GM12878 (cell line): ENCODE results near the gene CASP5. TPM values are rescaled to one million over a fixed set of nuclear protein-coding genes. Genes with fewer than 3 reads are reported as not detected.
A peak's percentile ranks its signal among the peaks of the same experiment; 100 is the strongest.

Source experiments
- ATAC-seq: fragments of 200-7000 bp; cut with Tn5 transposase; 3 replicates; pipeline ENCODE4 v1.9.1; 2020; ENCODE audit warnings: mild to moderate bottlenecking, moderate library complexity
- BruUV-seq: library from RNA; stranded (reverse); fragments of 400-500 nt; replicated peaks from 2 replicates; lab custom pipeline; 2021; lab: Mats Ljungman, UMichigan
- CTCF ChIA-PET: fragments of 300-600 bp; sonication (Branson Sonifier 250); formaldehyde crosslinking; extraction: SDS; loops from one replicate; lab custom pipeline; 2021; ENCODE audit warnings: inconsistent platforms; lab: Yijun Ruan, JAX
- POLR2A ChIA-PET: fragments of 350-600 bp; formaldehyde crosslinking; extraction: SDS; loops from one replicate; lab custom pipeline; 2021; ENCODE audit warnings: inconsistent platforms; lab: Charles Lee
- RAD21 ChIA-PET: fragments of 300-600 bp; sonication (Branson Sonifier 250); formaldehyde crosslinking; loops from one replicate; lab custom pipeline; 2023; ENCODE audit warnings: antibody characterized with exemption; ENCODE audit not compliant: unreplicated experiment; lab: Charles Lee
- SMC1A ChIA-PET: fragments of 300-600 bp; sonication (Branson Sonifier 250); formaldehyde crosslinking; loops from one replicate; lab custom pipeline; 2023; ENCODE audit not compliant: unreplicated experiment, uncharacterized antibody; lab: Charles Lee
- DNase-seq: peaks from one replicate; pipeline ENCODE4 v3.0.0-alpha.2; 2011; ENCODE audit warnings: low read depth, low spot score
- FAIRE-seq: peaks from 3 replicates; lab custom pipeline; 2011; peaks lifted over from hg19 to GRCh38; lab: Jason Lieb, UNC
- H2AFZ ChIP-seq: 2 replicates; pipeline ENCODE4 v1.6.0; 2011; ENCODE audit warnings: low read depth, low read length, control low read depth; ENCODE audit not compliant: control insufficient read depth
- H3K27ac ChIP-seq: 2 replicates; pipeline ENCODE4 v1.5.1; 2011; ENCODE audit warnings: control low read depth; ENCODE audit not compliant: control insufficient read depth, insufficient read depth
- H3K27me3 ChIP-seq, 2 experiments: replicated peaks in 1 of 2; 2 replicates each; pipeline versions ENCODE4 v1.6.0 to v1.6.1; 2011; ENCODE audit warnings: low read length in 1 of 2; ENCODE audit not compliant: control insufficient read depth in 2 of 2, insufficient read depth in 2 of 2
- H3K36me3 ChIP-seq, 2 experiments: 2 replicates each; pipeline ENCODE4 v1.5.1; 2011; ENCODE audit warnings: low read length in 1 of 2; ENCODE audit not compliant: control insufficient read depth in 2 of 2, insufficient read depth in 2 of 2
- H3K4me1 ChIP-seq: 2 replicates; pipeline ENCODE4 v1.6.1; 2011; ENCODE audit warnings: mild to moderate bottlenecking, low read length, moderate library complexity, mixed read lengths; ENCODE audit not compliant: control insufficient read depth, insufficient read depth
- H3K4me2 ChIP-seq: 2 replicates; pipeline ENCODE4 v1.6.0; 2011; ENCODE audit warnings: control low read depth; ENCODE audit not compliant: control insufficient read depth, insufficient read depth
- H3K4me3 ChIP-seq: fragments of 200-600 bp; sonication (generic); 2 replicates; pipeline ENCODE4 v1.5.1; 2016
- H3K79me2 ChIP-seq: 2 replicates; pipeline ENCODE4 v1.6.0; 2011; ENCODE audit warnings: low read length; ENCODE audit not compliant: control insufficient read depth, insufficient read depth
- H3K9ac ChIP-seq: 2 replicates; pipeline ENCODE4 v1.8.0; 2011; ENCODE audit warnings: low read length, control low read depth, mixed read lengths; ENCODE audit not compliant: control insufficient read depth, insufficient read depth
- H3K9me3 ChIP-seq: replicated peaks from 3 replicates; pipeline ENCODE4 v1.5.1; 2011; ENCODE audit warnings: mild to moderate bottlenecking, low read length; ENCODE audit not compliant: control insufficient read depth, insufficient read depth
- H4K20me1 ChIP-seq: 2 replicates; pipeline ENCODE4 v1.6.0; 2011; ENCODE audit not compliant: control insufficient read depth, insufficient read depth
- DPF2 ChIP-seq: fragments of 450-650 bp; IDR thresholded peaks from 2 replicates; pipeline ENCODE4 v1.6.1; 2017; ENCODE audit warnings: mild to moderate bottlenecking
- GATAD2B ChIP-seq: fragments of 450-650 bp; conservative IDR thresholded peaks from 2 replicates; pipeline ENCODE4 v1.6.1; 2017; ENCODE audit warnings: low read depth, mild to moderate bottlenecking, moderate library complexity
- HDGF ChIP-seq: fragments of 450-650 bp; IDR thresholded peaks from 2 replicates; pipeline ENCODE4 v1.6.1; 2016; ENCODE audit warnings: antibody characterized with exemption
- LARP7 ChIP-seq: fragments of 450-650 bp; IDR thresholded peaks from 2 replicates; pipeline ENCODE4 v1.6.1; 2017; ENCODE audit warnings: mild to moderate bottlenecking
- NR2C1 ChIP-seq: fragments of 450-650 bp; IDR thresholded peaks from 2 replicates; pipeline ENCODE4 v1.6.1; 2017; ENCODE audit warnings: antibody characterized with exemption, mild to moderate bottlenecking, moderate library complexity
- NR2C2 ChIP-seq: IDR thresholded peaks from 2 replicates; pipeline ENCODE4 v1.6.1; 2011; ENCODE audit warnings: borderline replicate concordance, low read depth; ENCODE audit not compliant: control insufficient read depth, insufficient read length
- NR2F1 ChIP-seq: fragments of 450-650 bp; conservative IDR thresholded peaks from 2 replicates; pipeline ENCODE4 v1.6.1; 2017; ENCODE audit warnings: mild to moderate bottlenecking
- POLR2AphosphoS5 ChIP-seq: IDR thresholded peaks from 2 replicates; pipeline ENCODE4 v1.6.1; 2011; ENCODE audit warnings: mild to moderate bottlenecking, low read length, inconsistent platforms
- RB1 ChIP-seq: fragments of 450-650 bp; formaldehyde crosslinking; IDR thresholded peaks from 2 replicates; pipeline ENCODE4 v1.6.1; 2017; ENCODE audit warnings: mild to moderate bottlenecking, borderline replicate concordance
- SMAD5 ChIP-seq: IDR thresholded peaks from 2 replicates; pipeline ENCODE4 v1.6.1; 2016; ENCODE audit warnings: antibody characterized with exemption, low read depth
- WRNIP1 ChIP-seq: IDR thresholded peaks from 2 replicates; pipeline ENCODE4 v1.6.1; 2011; ENCODE audit warnings: low read depth, low read length, improper control_type of control experiment, borderline replicate concordance
- YY1 ChIP-seq: IDR thresholded peaks from 2 replicates; pipeline ENCODE4 v1.6.1; 2011; ENCODE audit warnings: low read depth, mild to moderate bottlenecking, low read length
- ZSCAN29 ChIP-seq: fragments of 450-650 bp; IDR thresholded peaks from 2 replicates; pipeline ENCODE4 v1.6.1; 2017; ENCODE audit warnings: mild to moderate bottlenecking, moderate library complexity
- WGBS: methylation state at CpG from one replicate; pipeline ENCODE4 v1.1.6; 2016; ENCODE audit warnings: low lambda C conversion rate; ENCODE audit not compliant: insufficient replicate concordance, insufficient coverage; ENCODE audit errors: missing lambda C conversion rate; 5-methylcytosine and 5-hydroxymethylcytosine counted together
- in situ Hi-C: fragments of 300-500 bp; cut with MboI; formaldehyde crosslinking; loops from 9 replicates; pipeline ENCODE4 v1.14.3; 2018; ENCODE audit warnings: mixed read lengths
- intact Hi-C: fragments of 100-400 bp; cut with micrococcal nuclease; formaldehyde crosslinking; loops from one replicate; pipeline ENCODE4 v1.14.2; 2022; ENCODE audit not compliant: unreplicated experiment
- polyA plus RNA-seq, 11 experiments: library from polyadenylated mRNA; depleted of rRNA in 4 of 11; unstranded in 6 of 11; stranded (reverse) in 5 of 11; fragments of >200 nt; fragmentation: Nextera tagmentation in 4 of 11; fragmentation: Illumina TruSeq in 1 of 11; extraction: Ambion mirVana in 4 of 11; extraction: Trizol in 1 of 11; gene quantifications; 1 replicate in 1 of 11; 2 replicates in 10 of 11; pipeline versions ENCODE4 v1.2.1 to v1.2.3, GENCODE V29; 2011 to 2016; ENCODE audit warnings: inconsistent platforms in 2 of 11, missing spikeins in 2 of 11, low read depth in 1 of 11
- total RNA-seq, 4 experiments: library from RNA; depleted of rRNA in 3 of 4; stranded (reverse); fragments of >200 nt in 3 of 4; fragmentation: Illumina TruSeq in 1 of 4; extraction: Trizol in 1 of 4; gene quantifications; 2 replicates each; pipeline versions ENCODE4 v1.2.1 to v1.2.3, GENCODE V29; 2013 to 2021
- TF ChIP-seq, protein P1 (sequence below), 3 experiments: IDR thresholded peaks in 2 of 3; conservative IDR thresholded peaks in 1 of 3; 2 replicates each; pipeline ENCODE4 v1.5.1; 2011; ENCODE audit warnings: low read depth in 3 of 3, low read length in 3 of 3, mild to moderate bottlenecking in 3 of 3, control low read depth in 2 of 3, moderate library complexity in 2 of 3, inconsistent platforms in 1 of 3, mixed read lengths in 1 of 3; ENCODE audit not compliant: control insufficient read depth in 2 of 3, insufficient read depth in 1 of 3; ENCODE audit errors: extremely low read depth in 1 of 3
- TF ChIP-seq, protein P2 (sequence below): fragments of 450-650 bp; IDR thresholded peaks from 2 replicates; pipeline ENCODE4 v1.6.1; 2018; ENCODE audit warnings: mild to moderate bottlenecking, low read depth, moderate library complexity; ENCODE audit not compliant: partially characterized antibody
- TF ChIP-seq, protein P3 (sequence below): fragments of 450-650 bp; IDR thresholded peaks from 2 replicates; pipeline ENCODE4 v1.6.1; 2016; ENCODE audit warnings: mild to moderate bottlenecking
- TF ChIP-seq, protein P4 (sequence below): fragments of 450-650 bp; IDR thresholded peaks from 2 replicates; pipeline ENCODE4 v1.6.1; 2017; ENCODE audit warnings: antibody characterized with exemption, mild to moderate bottlenecking, moderate library complexity

The CASP5 gene
- total and polyA plus RNA-seq, 10 of the 15 experiments (the other 5 are each of a cell fraction or from before 2014, with no cell fraction given) = not detected

DNA sequence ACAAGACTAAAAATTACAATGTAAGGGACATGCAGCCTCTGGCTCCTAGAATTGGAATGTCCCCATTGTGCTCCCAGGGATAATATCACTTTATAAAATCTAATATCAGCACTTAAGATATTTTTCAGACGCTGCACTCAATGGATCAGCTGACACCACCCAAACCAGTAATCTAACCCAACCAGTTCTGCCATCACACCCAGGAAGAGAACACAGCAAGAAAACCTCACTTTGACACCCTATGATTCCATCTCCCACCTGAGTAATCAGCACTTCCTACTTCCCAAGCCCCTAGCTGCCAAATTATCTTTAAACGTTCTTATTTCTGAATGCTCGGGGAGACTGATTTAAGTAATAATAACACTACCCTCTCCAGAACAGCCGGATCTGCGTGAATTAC, 57.2 kb downstream of the CASP5 start:
- no TSS peak for BruUV-seq
- H3K27me3 ChIP-seq = no peaks in the 10 kb centered on the region
- in situ Hi-C loops = no loop called here
- WGBS = 89% methylated on average over 5 of the region's 5 CpGs
- no peak overlapping the region for H3K27ac ChIP-seq
- H3K9ac ChIP-seq = no peak overlapping the region
- no peak for ATAC-seq
- ChIA-PET SMC1A (interaction anchor here (6.4 kb wide), 1 partner anchor 13 kb away, joined by 28 read pairs; no protein-coding TSS in a partner anchor), POLR2A (no interaction called here), RAD21 (no interaction called here), CTCF (interaction anchor here (3.3 kb wide), 1 partner anchor 18 kb away, joined by 15 read pairs; no protein-coding TSS in a partner anchor)
- H3K79me2 ChIP-seq = peaks cover 4% of the 10 kb centered on the region
- intact Hi-C loops = no loop called here
- no peak overlapping the region for H3K4me3 ChIP-seq
- H3K4me2 ChIP-seq = 0 out of 2 replicates have a peak overlapping the region, but pooled peaks have one; percentile 8
- H4K20me1 ChIP-seq = no peaks in the 10 kb centered on the region
- no peaks in the 10 kb centered on the region for H3K36me3 ChIP-seq
- H3K4me1 ChIP-seq = peaks cover 4% of the 10 kb centered on the region
- FAIRE-seq = no peak
- no peak for DNase-seq
- no peaks in the 10 kb centered on the region for H3K9me3 ChIP-seq
- H2AFZ ChIP-seq = no peak overlapping the region
- no peak for TF ChIP-seq LARP7
- no peak for TF ChIP-seq GATAD2B
- no peak for TF ChIP-seq YY1
- TF ChIP-seq NR2C2 = no peak
- no peak for TF ChIP-seq WRNIP1
- no peak for TF ChIP-seq SMAD5
- no peak for TF ChIP-seq NR2C1
- TF ChIP-seq NR2F1 = no peak
- no peak for TF ChIP-seq POLR2AphosphoS5
- TF ChIP-seq DPF2 = no peak
- TF ChIP-seq, protein P1, sequence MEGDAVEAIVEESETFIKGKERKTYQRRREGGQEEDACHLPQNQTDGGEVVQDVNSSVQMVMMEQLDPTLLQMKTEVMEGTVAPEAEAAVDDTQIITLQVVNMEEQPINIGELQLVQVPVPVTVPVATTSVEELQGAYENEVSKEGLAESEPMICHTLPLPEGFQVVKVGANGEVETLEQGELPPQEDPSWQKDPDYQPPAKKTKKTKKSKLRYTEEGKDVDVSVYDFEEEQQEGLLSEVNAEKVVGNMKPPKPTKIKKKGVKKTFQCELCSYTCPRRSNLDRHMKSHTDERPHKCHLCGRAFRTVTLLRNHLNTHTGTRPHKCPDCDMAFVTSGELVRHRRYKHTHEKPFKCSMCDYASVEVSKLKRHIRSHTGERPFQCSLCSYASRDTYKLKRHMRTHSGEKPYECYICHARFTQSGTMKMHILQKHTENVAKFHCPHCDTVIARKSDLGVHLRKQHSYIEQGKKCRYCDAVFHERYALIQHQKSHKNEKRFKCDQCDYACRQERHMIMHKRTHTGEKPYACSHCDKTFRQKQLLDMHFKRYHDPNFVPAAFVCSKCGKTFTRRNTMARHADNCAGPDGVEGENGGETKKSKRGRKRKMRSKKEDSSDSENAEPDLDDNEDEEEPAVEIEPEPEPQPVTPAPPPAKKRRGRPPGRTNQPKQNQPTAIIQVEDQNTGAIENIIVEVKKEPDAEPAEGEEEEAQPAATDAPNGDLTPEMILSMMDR (IDR thresholded peaks at IDR 0.05 in 2 of 3, conservative IDR thresholded peaks at IDR 0.05 in 1 of 3; ENCODE audit: control insufficient read depth in 2 of 3, extremely low read depth in 1 of 3, insufficient read depth in 1 of 3, low read depth in 3 of 3, low read length in 3 of 3) = no peak
- no peak for TF ChIP-seq HDGF
- TF ChIP-seq, protein P2, sequence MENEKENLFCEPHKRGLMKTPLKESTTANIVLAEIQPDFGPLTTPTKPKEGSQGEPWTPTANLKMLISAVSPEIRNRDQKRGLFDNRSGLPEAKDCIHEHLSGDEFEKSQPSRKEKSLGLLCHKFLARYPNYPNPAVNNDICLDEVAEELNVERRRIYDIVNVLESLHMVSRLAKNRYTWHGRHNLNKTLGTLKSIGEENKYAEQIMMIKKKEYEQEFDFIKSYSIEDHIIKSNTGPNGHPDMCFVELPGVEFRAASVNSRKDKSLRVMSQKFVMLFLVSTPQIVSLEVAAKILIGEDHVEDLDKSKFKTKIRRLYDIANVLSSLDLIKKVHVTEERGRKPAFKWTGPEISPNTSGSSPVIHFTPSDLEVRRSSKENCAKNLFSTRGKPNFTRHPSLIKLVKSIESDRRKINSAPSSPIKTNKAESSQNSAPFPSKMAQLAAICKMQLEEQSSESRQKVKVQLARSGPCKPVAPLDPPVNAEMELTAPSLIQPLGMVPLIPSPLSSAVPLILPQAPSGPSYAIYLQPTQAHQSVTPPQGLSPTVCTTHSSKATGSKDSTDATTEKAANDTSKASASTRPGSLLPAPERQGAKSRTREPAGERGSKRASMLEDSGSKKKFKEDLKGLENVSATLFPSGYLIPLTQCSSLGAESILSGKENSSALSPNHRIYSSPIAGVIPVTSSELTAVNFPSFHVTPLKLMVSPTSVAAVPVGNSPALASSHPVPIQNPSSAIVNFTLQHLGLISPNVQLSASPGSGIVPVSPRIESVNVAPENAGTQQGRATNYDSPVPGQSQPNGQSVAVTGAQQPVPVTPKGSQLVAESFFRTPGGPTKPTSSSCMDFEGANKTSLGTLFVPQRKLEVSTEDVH = no peak
- no peak for TF ChIP-seq ZSCAN29
- no peak for TF ChIP-seq RB1
- TF ChIP-seq, protein P3, sequence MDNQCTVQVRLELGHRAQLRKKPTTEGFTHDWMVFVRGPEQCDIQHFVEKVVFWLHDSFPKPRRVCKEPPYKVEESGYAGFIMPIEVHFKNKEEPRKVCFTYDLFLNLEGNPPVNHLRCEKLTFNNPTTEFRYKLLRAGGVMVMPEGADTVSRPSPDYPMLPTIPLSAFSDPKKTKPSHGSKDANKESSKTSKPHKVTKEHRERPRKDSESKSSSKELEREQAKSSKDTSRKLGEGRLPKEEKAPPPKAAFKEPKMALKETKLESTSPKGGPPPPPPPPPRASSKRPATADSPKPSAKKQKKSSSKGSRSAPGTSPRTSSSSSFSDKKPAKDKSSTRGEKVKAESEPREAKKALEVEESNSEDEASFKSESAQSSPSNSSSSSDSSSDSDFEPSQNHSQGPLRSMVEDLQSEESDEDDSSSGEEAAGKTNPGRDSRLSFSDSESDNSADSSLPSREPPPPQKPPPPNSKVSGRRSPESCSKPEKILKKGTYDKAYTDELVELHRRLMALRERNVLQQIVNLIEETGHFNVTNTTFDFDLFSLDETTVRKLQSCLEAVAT = no peak
- TF ChIP-seq, protein P4, sequence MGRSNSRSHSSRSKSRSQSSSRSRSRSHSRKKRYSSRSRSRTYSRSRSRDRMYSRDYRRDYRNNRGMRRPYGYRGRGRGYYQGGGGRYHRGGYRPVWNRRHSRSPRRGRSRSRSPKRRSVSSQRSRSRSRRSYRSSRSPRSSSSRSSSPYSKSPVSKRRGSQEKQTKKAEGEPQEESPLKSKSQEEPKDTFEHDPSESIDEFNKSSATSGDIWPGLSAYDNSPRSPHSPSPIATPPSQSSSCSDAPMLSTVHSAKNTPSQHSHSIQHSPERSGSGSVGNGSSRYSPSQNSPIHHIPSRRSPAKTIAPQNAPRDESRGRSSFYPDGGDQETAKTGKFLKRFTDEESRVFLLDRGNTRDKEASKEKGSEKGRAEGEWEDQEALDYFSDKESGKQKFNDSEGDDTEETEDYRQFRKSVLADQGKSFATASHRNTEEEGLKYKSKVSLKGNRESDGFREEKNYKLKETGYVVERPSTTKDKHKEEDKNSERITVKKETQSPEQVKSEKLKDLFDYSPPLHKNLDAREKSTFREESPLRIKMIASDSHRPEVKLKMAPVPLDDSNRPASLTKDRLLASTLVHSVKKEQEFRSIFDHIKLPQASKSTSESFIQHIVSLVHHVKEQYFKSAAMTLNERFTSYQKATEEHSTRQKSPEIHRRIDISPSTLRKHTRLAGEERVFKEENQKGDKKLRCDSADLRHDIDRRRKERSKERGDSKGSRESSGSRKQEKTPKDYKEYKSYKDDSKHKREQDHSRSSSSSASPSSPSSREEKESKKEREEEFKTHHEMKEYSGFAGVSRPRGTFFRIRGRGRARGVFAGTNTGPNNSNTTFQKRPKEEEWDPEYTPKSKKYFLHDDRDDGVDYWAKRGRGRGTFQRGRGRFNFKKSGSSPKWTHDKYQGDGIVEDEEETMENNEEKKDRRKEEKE = no peak
